ENCODE data around the gene TCL1A.
"Not testable (repeated sequence)": the region's sequence is repeated elsewhere in the genome, so short reads cannot be mapped to it uniquely, and the experiment has no call there.

Gene TCL1A

DNA sequence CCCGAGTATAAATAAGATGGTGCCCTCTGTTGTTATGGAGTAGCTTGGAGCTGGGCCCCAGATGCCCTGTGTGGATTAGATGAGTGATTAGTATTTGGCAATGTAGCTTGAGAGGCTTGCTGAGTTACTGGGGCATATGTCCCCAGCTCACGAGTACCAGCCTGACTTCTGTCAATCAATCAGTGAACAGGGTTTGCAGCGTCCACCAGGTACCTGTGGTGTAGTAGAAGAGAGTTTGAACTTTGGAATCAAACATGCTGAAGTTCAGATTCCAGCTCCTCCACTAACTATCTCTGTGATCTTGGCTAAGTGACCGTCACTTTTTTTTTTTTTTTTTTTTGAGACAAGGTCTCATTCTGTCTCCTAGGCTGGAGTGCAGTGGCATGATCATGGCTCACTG lies 39.3 kb downstream of the TCL1A start:
- DNase-seq, result no peak

- DNase-seq, result no peak
These were observed 45.6 kb downstream of the TCL1A start for GRCh38 chr14:95668235-95668772.

- DNase-seq, result no peak
These were observed 46.7 kb downstream of the TCL1A start for GRCh38 chr14:95667249-95667693.

DNA sequence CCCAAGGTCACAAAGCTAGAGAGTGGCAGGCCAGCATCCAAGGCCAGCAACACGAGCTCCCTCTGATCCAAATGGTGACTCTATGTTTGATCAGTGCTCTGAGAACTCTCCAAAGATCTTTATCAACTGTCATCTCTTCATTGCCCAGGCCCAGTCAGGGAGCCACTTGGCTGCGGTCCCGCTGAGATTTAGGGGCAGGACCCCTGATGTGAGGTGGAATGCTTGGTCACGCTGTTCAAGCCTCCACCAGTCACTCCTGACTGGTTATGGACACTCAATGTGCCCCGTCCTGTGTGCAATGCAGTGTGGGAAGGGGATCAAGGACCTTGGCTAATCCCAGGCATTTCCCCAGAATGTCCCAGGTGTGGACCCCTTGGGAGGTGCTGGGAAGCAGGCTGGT lies 47.5 kb downstream of the TCL1A start:
- no peak for DNase-seq

DNA sequence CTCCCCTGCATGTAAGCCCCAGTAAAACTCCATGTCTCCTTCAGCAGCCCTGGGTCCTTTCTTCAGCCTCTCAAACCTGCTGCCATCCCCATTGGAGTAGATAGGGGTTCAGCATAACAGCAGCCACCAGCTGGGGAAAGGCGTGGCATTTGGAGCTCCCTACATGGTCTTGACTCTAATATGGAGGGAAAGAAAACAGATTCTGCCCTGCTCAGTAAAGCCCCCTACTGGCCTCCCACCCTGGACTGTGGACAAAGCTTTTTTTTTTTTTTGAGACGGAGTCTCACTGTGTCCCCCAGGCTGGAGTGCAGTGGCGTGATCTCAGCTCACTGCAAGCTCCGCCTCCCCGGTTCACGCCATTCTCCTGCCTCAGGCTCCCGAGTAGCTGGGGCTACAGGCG lies 48.4 kb downstream of the TCL1A start:
- DNase-seq, result not testable (repeated sequence)

DNA sequence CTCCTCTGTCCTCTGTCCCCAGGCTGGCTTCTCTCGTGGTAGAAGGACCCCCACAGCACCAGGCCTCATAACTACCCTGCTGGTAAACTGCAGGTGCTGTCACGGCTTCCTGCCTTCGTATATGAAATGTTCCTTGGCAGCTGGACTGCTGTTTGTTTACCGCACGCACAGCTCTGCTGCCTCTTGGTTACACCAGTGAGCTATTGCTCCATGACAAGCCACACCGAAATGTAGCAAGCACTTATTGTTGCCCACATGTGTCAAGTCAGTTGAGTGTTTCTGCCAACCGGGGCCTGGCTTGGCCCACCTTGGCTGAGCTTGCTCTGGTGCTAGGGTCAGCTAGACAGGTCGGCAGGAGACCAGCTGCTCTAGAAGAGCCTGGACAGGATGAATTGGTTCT lies 49.4 kb downstream of the TCL1A start:
- peak in 1 of 2 donors; percentile 9 for DNase-seq

- DNase-seq, result no peak
These were observed 49.9 kb downstream of the TCL1A start for GRCh38 chr14:95664066-95664465.

- DNase-seq, result no peak
These were observed 50.6 kb downstream of the TCL1A start for GRCh38 chr14:95663226-95663797.

DNA sequence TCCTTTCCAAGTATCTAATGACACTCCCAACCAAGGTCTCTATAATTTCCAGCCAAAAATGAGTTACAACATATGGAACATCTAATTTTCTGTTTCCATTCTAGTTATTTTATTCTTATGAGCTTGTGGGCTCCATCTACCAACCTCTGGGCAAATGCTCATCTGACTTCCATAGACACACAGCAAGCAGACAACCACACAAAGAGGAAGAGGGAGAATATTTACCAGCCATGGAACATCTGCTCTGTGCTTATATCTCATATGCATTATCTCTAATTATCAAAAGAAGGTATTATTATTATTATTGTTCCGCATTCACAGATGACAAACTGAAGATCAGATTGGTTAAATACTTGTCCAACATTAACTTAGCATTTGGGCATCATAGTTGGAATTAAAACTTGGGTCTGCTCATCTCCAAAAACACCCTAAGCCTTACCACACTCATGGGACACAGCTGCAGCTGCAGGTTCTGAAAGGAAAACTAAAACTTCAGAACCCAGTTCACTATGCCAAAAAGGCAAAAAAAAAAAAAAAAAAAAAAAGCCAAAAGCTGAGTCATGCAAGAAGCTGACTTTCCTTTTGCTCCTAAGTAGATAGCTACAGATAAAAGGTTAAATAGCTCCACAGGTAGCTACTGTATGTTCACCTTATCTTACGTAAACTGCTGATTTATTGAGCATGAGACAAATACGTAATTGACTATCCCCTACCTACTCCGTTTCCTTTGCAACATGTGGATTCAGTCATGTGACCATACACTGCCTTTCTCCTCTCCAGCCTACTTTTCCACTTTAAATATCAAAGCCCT lies 51.3 kb downstream of the TCL1A start:
- DNase-seq, result no peak

- no peak for DNase-seq
These were observed 53.0 kb downstream of the TCL1A start for GRCh38 chr14:95660651-95661515.

DNA sequence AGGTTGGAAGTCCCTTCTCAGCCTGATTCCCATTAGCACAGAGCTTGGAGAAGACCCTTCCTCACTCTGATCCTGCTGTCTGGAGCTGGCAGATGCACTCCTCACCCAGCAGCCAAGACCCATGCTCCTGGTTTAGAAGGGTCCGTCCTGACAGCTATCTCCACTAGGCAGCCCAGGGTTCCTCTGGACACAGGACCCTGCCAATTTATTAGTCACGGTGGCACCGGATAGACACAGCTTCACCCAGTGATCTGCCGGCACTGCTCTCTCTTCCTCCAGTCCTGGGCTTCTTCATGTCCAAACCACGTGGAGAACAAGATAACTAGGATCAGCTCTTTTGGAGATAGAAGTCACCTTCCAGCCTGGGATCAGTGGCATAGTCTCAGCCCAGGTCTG lies 53.9 kb downstream of the TCL1A start:
- DNase-seq, result no peak
